NOMO-1 treated with dmso at 0.1 percent for 144 hours (cell line): ENCODE data around the gene MYOF.

Experiments
- DNase-seq: peaks from one replicate; lab custom pipeline; 2025; ENCODE audit not compliant: unreplicated experiment; lab: John Stamatoyannopoulos, UW

The MYOF gene, protein sequence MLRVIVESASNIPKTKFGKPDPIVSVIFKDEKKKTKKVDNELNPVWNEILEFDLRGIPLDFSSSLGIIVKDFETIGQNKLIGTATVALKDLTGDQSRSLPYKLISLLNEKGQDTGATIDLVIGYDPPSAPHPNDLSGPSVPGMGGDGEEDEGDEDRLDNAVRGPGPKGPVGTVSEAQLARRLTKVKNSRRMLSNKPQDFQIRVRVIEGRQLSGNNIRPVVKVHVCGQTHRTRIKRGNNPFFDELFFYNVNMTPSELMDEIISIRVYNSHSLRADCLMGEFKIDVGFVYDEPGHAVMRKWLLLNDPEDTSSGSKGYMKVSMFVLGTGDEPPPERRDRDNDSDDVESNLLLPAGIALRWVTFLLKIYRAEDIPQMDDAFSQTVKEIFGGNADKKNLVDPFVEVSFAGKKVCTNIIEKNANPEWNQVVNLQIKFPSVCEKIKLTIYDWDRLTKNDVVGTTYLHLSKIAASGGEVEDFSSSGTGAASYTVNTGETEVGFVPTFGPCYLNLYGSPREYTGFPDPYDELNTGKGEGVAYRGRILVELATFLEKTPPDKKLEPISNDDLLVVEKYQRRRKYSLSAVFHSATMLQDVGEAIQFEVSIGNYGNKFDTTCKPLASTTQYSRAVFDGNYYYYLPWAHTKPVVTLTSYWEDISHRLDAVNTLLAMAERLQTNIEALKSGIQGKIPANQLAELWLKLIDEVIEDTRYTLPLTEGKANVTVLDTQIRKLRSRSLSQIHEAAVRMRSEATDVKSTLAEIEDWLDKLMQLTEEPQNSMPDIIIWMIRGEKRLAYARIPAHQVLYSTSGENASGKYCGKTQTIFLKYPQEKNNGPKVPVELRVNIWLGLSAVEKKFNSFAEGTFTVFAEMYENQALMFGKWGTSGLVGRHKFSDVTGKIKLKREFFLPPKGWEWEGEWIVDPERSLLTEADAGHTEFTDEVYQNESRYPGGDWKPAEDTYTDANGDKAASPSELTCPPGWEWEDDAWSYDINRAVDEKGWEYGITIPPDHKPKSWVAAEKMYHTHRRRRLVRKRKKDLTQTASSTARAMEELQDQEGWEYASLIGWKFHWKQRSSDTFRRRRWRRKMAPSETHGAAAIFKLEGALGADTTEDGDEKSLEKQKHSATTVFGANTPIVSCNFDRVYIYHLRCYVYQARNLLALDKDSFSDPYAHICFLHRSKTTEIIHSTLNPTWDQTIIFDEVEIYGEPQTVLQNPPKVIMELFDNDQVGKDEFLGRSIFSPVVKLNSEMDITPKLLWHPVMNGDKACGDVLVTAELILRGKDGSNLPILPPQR (N-terminal part only)

DNA sequence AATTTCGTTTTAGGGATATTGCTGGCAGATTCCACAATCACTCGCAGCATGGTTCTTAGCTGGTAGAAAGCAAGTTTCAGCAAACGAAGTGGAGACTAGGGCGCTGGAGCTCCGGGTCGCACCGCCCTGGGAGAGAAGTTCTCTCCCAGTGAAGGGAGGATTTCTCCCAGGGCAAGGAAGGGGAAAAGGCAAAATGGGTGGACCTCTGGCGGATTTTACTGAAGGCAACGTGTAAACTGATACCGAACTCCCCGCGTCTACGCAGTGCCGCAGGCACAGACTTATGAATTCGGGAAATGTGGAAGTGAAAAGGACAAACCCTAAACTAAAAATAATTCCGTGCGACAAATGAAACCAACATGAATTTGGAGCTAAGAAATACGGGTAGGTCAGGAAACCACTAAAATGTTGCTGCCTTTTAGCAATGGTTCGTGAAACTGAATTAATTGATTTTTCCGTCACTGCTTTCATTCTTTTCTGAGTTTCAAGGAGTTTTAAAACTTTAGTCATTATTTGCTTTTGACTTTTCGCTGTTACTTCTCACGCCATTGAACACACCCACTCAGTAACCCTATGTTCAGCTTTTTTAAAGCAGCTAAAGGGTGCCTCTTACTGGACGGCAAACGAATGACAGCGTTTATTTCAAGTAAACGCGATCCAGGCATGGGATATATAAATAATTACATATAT is at the start of gene MYOF:
Gene MYOF (minus strand): TSS at position 190 of the 690 bp plus-strand sequence. CDS start 140 bp downstream, at position 50.
- peak; percentile 70 for DNase-seq

DNA sequence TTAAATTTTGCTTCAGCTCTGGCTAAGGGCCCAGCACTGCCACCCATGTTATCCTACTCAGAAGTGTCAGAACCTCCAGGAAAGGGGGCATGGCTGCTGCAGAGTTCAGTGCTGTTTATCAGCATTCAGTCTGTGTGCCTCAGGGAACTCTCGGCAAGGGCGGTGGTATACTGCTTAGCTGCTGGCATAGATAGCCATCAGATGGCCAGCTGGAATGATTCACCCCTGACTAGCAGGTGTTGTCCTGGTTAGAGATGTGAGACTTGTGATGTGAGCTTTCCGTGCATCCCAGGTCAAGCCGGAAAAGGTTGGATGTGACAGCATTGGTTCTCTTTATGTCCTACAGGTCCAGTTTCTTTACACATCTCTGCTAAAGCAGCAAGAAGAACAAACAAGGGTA is 36.4 kb upstream of the MYOF start:
- no peak for DNase-seq

- no peak for DNase-seq
Measured at GRCh38 chr10:93516006-93516380, 33.9 kb upstream of the MYOF start.

- peak; percentile 46 for DNase-seq
Measured at GRCh38 chr10:93515071-93516005, 33.2 kb upstream of the MYOF start.

DNA sequence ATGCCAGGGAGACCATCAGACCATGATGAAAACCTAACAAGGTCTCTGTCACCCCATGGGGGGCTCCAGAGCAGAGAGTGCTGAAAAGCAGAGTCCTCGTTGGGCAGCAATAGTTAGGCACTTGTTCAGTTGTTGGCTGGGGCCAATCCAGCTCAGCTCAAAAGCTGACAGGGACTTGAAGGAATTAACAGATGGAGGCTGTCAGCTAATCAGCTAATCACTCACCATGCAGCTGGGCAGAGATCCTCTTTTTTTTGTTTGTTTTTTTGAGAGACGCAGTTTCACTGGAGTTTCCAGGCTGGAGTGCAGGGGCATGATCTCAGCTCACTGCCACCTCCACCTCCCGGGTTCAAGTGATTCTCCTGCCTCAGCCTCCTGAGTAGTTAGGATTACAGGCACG is 32.4 kb upstream of the MYOF start:
- no peak for DNase-seq

GRCh38 chr10:93513091-93513490 is 31.0 kb upstream of the MYOF start:
- DNase-seq = no peak

DNA sequence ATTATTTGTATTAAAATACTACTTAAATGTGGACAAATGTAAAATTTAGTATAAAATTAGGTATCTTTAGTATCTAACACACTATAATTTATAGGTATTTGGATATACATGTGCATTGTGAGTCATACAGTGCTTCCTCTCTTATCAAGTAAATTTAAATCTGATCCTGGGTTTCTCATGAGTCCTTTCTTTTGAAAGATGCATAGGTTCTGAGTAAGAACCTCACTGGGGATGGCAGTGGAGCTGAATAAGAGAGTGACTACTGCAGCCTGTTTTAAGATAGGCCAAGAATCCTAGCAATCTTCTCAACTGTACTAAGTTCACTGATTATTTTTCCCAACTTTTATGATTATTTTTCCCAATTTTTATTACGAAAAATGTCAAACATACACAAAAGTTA is 30.4 kb upstream of the MYOF start:
- no peak for DNase-seq

- DNase-seq = no peak
Measured at GRCh38 chr10:93509816-93510215, 27.7 kb upstream of the MYOF start.

DNA sequence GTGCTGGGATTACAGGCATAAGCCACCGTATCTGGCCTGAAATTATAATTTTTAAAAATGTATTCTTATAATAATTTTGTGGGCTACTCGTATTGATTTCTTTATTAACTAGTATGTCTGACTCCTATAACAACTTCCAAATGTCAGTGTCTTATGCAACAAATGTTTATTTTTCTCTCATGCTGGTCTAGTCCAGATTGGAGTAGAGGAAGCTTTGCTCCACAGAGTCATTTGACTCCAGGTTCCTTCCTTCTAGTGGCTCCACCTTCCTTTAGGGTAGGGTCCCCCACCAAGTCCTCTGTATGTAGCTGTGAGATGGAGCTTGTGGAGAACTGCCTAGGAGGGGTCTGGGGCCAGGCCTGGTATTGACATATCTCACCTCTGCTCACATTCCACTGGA is 22.9 kb upstream of the MYOF start:
- DNase-seq = no peak

DNA sequence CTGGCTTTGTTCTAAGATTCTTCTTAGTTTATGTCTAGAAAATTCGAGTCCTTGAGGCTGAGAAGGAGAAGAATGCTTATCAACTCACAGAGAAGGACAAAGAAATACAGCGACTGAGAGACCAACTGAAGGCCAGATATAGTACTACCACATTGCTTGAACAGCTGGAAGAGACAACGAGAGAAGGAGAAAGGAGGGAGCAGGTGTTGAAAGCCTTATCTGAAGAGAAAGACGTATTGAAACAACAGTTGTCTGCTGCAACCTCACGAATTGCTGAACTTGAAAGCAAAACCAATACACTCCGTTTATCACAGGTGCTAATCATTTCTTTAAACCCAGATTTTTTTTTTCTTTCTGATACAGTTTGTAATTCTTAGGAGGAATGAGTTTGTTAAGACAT is 20.9 kb upstream of the MYOF start:
- DNase-seq = no peak

- no peak for DNase-seq
Measured at GRCh38 chr10:93501650-93502049, 19.5 kb upstream of the MYOF start.

DNA sequence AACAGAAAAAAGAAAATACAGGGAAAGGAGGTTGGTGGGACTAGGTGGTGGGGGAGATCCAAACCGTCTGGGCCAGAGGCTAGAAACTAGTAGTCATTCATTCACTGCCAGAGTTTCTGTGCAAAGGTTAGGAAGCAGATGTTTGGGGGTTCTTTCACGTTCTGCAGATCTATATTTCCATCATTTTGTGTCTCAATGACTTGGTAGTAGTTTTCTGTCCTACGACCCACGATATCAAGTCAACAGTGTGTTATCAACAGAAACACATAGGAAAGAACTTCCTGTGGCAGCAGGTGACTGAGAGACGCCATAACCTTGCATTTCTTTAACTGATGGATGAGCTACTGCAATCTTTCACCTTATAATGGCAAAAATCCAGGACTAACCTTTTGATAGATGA is 16.0 kb upstream of the MYOF start:
- no peak for DNase-seq

GRCh38 chr10:93496322-93497041 is 14.3 kb upstream of the MYOF start, which contains the start of gene CEP55:
TSS of gene CEP55 (plus strand) at chr10:93496612. CDS start at chr10:93500052, 3,440 bp downstream.
- peak; percentile 93 for DNase-seq

DNA sequence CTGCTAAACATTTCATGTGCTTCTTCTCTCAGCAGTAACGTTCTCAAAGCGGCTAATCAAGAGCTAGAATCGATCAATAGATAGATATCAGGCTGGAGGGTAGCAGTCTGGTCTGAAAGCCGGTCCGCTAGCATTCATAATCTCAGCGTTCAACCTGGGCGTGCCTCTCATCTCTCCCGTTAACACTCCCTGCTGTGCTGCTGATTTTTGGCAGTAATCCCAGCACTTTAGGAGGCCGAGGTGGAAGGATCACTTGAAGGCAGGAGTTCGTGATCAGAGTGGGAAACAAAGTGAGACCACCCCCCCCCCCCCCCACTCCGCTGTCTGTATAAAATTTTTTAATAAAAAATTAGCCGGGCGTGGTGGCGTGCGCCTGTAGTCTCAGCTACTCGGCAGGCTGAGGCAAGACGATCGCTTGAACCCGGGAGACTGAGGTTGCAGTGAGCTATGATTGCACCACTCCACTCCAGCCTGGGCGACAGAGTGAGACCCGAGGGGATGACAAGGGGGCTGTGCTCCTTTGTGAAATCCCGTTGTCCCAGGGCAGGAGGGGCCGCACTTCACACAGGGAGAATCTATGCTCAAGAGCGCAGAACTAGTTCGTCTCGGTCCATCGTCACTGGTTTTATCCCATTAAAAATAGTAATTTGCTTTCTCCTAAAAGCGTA is 13.7 kb upstream of the MYOF start:
- no peak for DNase-seq

- DNase-seq = no peak
Measured at GRCh38 chr10:93494494-93494893, 12.4 kb upstream of the MYOF start.

GRCh38 chr10:93493162-93493561 is 11.0 kb upstream of the MYOF start:
- no peak for DNase-seq

GRCh38 chr10:93491602-93492121 is 9.5 kb upstream of the MYOF start:
- no peak for DNase-seq

- no peak for DNase-seq
Measured at GRCh38 chr10:93488956-93489528, 6.9 kb upstream of the MYOF start.
